ENCODE data around the gene CACNA1D. TPM values are rescaled to one million over a fixed set of nuclear protein-coding genes. Genes with fewer than 3 reads are reported as not detected.

Gene CACNA1D
- total RNA-seq, 1 donor from 2014 or later, result 1.1 TPM

DNA sequence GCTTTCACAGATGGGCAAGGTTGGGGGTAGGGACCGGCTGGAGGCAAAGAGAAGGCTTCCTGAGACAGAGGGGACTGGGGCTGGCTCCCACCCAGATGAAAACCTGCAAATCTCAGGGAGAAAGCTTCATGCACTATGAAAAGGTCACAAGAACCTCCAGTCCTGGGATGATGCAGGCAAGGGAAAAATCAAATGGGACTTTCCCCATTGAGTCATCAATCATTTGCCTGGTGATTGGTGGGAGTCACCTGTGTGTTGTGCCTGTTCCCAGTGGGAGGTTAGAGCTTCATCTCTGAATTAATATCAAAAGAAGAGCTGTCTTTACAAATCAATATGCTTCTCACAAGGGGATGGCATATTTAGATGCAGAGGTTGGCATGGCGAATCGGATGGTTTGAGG, 49.9 kb downstream of the CACNA1D start:
- Histone ChIP-seq H3K36me3 (no peaks in the 10 kb centered on the region), H3K9me3 (replicated peaks) (no peaks in the 10 kb centered on the region), H3K4me3 (no peak overlapping the region), H3K4me1 (no peaks in the 10 kb centered on the region), H3K27ac (replicated peaks) (no peak overlapping the region), H3K27me3 (ENCODE audit: low read depth) (peaks cover 50% of the 10 kb centered on the region)
- TF ChIP-seq, protein P1, sequence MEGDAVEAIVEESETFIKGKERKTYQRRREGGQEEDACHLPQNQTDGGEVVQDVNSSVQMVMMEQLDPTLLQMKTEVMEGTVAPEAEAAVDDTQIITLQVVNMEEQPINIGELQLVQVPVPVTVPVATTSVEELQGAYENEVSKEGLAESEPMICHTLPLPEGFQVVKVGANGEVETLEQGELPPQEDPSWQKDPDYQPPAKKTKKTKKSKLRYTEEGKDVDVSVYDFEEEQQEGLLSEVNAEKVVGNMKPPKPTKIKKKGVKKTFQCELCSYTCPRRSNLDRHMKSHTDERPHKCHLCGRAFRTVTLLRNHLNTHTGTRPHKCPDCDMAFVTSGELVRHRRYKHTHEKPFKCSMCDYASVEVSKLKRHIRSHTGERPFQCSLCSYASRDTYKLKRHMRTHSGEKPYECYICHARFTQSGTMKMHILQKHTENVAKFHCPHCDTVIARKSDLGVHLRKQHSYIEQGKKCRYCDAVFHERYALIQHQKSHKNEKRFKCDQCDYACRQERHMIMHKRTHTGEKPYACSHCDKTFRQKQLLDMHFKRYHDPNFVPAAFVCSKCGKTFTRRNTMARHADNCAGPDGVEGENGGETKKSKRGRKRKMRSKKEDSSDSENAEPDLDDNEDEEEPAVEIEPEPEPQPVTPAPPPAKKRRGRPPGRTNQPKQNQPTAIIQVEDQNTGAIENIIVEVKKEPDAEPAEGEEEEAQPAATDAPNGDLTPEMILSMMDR (IDR thresholded peaks at IDR 0.05; ENCODE audit: borderline replicate concordance), result no peak
- intact Hi-C loops (cut with micrococcal nuclease), result no loop called here
- no peak for DNase-seq

DNA sequence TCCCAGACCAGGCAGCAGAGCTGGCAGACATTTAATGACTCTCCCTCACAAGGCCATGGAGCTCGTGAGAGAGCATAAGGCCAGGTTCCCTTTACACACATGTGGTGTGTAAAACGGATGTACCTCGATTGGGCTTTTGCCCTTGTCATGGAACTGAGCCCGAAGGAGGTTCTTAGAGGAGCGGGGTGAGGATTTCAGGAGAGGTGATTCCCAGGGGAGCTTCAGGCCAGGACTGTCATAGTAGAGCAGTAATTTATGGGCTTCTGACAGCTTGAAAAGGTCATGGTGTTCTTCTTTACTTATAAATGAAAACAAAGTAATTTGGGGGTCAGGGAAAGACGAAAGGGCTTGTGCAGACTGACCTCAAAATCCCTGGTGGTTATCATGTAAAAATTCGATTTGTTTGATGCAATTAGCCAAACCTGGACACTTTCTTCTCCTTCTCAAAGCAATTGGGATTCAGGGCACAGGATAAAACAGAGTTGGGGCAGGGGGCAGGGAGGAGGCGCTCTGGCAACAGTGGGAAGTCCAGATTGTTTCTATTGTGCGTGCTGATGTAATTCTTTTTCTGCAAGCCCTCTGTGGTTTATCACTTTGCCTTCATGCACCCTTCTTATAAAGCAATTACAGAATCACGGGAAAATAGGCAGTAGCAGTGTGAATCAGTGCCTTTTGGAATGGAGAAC, 51.0 kb downstream of the CACNA1D start:
- Histone ChIP-seq H3K9me3 (replicated peaks) (no peaks in the 10 kb centered on the region), H3K4me3 (no peak overlapping the region), H3K27ac (replicated peaks) (no peak overlapping the region), H3K4me1 (peaks cover 7% of the 10 kb centered on the region), H3K27me3 (ENCODE audit: low read depth) (peaks cover 39% of the 10 kb centered on the region), H3K36me3 (no peaks in the 10 kb centered on the region)
- TF ChIP-seq, protein P1 (IDR thresholded peaks at IDR 0.05; ENCODE audit: borderline replicate concordance), result no peak
- DNase-seq, result no peak
- intact Hi-C loops (cut with micrococcal nuclease), result no loop called here

DNA sequence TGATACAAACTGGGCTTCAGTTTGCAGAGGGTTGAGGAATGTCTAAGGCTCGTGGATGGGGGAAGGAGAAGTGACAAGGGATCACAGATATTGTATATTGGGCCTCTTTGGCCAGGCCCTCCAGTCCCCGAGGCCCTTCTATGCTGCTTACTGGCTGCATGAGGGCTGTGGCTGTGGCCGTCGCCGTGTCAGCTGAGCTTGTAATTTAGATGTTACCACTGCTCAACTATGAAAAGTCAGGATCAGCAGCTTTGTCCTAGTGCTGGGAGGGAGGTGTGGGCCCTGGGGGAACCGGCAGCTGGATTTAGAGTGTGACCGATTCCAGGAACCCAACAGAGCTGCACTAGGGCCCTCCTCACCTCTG, 51.6 kb downstream of the CACNA1D start:
- intact Hi-C loops (cut with micrococcal nuclease), result no loop called here
- H3K4me1 ChIP-seq, result peaks cover 7% of the 10 kb centered on the region
- no peaks in the 10 kb centered on the region for H3K36me3 ChIP-seq

DNA sequence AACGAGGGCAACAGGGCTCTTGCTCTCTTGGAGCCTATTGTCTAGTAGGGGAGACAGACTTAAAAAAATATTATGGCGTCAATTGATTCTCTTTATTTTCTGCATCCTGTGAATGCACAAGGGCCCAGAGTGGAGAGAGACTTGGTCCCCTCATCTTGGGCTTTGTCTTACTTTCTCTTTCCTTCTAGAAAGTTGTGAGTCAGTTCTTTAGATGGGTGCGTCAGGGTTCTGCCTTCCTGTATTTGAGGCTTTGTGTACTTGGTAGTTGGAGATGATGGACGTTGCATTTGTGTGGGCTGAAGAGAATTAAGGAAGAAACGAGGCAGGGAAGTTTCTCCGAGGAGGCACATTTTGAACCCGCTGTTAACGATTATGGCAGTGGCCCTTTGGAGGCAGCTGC, 52.9 kb downstream of the CACNA1D start:
- no peak overlapping the region for H3K4me3 ChIP-seq
- H3K36me3 ChIP-seq, result no peaks in the 10 kb centered on the region
- no peak overlapping the region for H3K27ac ChIP-seq (replicated peaks)
- peaks cover 20% of the 10 kb centered on the region for H3K27me3 ChIP-seq (ENCODE audit: low read depth)
- intact Hi-C loops (cut with micrococcal nuclease), result no loop called here
- TF ChIP-seq, protein P1 (IDR thresholded peaks at IDR 0.05; ENCODE audit: borderline replicate concordance), result no peak
- peaks cover 7% of the 10 kb centered on the region for H3K4me1 ChIP-seq
- no peaks in the 10 kb centered on the region for H3K9me3 ChIP-seq (replicated peaks)
- no peak for DNase-seq

More for the DNA sequence above, 51.6 kb downstream of the CACNA1D start:
- DNase-seq, result no peak
- Histone ChIP-seq H3K4me3 (no peak overlapping the region), H3K27ac (replicated peaks) (no peak overlapping the region), H3K27me3 (ENCODE audit: low read depth) (peaks cover 34% of the 10 kb centered on the region), H3K9me3 (replicated peaks) (no peaks in the 10 kb centered on the region)
- TF ChIP-seq, protein P1 (IDR thresholded peaks at IDR 0.05; ENCODE audit: borderline replicate concordance), result no peak

DNA sequence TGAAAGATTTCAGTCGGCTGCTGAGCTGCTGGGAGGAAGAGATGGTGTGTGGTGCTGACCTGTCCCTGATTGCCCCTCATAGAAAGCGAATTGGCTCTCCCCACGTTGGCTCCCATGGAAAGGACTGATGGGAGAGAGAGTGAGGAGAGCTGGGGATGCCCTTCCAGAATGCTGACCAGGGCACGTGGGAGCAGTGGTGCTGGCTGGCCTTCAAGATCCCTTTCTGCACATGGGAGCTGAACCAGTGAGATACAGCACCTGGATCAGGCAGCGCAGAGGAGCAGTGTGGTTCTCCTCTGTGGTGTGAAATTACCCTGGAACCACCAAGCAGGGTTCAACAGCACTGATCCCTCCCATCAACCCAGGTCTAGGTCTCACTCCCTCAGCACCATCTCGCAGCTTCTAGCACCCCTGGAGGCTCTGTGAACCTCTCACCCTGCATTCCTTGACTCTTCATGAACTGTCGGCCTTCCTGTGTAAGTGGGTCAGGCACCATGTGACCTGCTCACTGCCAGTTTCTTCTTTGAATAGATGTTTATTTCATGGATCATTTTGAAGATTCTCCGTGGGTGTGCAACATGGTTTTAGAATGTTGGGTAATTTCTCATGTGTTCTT, 55.7 kb downstream of the CACNA1D start:
- intact Hi-C loops (cut with micrococcal nuclease), result no loop called here
- H3K36me3 ChIP-seq, result no peaks in the 10 kb centered on the region
- no peak for DNase-seq
- H3K27me3 ChIP-seq (ENCODE audit: low read depth), result peaks cover 15% of the 10 kb centered on the region
- TF ChIP-seq, protein P1 (IDR thresholded peaks at IDR 0.05; ENCODE audit: borderline replicate concordance), result no peak
- no peaks in the 10 kb centered on the region for H3K9me3 ChIP-seq (replicated peaks)
- no peak overlapping the region for H3K4me3 ChIP-seq
- H3K4me1 ChIP-seq, result peaks cover 7% of the 10 kb centered on the region
- H3K27ac ChIP-seq (replicated peaks), result no peak overlapping the region
